GM18951 (cell line): ENCODE data around the gene MLXIPL.

Source experiments
- POLR2A ChIP-seq: IDR thresholded peaks from 4 replicates; pipeline ENCODE4 v1.6.1; 2011; ENCODE audit warnings: mild to moderate bottlenecking; ENCODE audit not compliant: insufficient read length, insufficient read depth; ENCODE audit errors: extremely low read depth
- in situ Hi-C: fragments of 300-500 bp; cut with MboI; formaldehyde crosslinking; loops from one replicate; pipeline ENCODE4 v1.12.0; 2022; ENCODE audit warnings: low sequenced_read_pairs, mixed read lengths, inconsistent platforms; ENCODE audit not compliant: unreplicated experiment

The MLXIPL gene

DNA sequence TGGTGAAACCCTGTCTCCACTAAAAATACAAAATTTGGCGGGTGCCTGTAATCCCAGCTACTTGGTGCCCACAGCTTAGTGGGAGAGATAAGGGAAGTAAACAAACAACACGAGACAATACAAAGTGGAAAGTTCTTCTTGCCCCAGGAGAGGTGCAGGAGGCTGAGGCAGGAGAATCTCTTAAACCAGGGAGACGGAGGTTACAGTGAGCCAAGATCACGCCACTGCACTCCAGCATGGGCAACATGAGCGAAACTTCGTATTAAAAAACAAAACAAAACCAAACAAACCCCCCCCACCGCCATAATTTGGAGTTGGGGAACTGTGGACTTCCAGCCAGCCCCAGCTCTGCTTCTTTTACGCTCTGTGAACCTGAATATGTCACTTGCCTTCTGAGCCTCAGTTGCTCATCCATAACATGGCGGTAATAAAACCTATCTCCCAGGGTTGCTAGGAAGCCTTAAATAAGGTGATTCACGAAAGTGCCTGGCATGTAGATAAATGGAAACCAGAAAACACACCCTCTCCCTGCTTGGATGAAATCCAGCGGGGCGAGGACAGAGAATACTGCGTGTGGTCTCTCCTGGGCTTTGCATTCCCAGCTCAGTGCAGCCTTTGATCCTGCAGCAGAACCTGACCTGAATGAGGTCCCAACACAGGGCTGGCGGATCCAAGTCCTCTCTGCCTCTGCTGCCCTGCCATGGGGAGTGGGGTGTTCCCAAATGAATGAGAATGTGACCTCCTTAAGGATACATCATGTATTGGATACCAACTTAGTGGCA is 10.2 kb downstream of the MLXIPL start:
- in situ Hi-C loops, result loop anchor here (25.0 kb wide), 1 partner anchor 248 kb away; the partner anchor contains the start of gene TMEM270

DNA sequence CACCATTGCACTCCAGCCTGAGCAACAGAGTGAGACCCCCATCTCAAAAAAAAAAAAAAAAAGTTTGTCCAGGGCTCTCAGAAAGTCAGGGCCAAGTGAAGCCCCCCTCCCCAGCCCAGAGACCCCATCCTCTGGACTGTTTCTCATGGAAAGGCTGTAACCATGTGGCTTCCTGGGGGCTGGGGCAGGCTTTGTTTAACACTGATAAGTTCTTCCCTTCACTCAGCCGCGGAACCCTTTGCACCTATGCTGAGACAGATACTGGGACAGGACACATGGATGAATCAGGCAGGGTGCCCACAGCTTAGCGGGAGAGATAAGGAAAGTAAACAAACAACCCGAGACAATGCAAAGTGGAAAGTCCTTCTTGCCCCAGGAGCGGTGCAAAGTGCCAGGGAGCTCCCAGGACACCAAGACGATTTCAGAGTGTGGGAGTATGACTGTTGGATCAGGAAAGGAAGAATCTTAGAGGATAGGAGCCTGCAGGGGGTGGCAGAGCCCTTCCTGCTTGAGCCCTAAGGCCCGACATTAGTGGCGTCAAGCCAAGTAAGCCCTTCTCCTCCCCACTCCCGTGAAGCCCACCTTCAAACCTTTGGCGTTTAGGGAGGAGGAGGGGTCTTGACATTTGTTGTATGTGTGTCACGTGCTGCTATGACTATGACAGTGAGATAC is 11.6 kb downstream of the MLXIPL start:
- in situ Hi-C loops, result loop anchor here (25.0 kb wide), 1 partner anchor 250 kb away; the partner anchor contains the start of gene TMEM270
- TF ChIP-seq POLR2A, result no peak

More for the DNA sequence above, 10.2 kb downstream of the MLXIPL start:
- TF ChIP-seq POLR2A, result no peak

DNA sequence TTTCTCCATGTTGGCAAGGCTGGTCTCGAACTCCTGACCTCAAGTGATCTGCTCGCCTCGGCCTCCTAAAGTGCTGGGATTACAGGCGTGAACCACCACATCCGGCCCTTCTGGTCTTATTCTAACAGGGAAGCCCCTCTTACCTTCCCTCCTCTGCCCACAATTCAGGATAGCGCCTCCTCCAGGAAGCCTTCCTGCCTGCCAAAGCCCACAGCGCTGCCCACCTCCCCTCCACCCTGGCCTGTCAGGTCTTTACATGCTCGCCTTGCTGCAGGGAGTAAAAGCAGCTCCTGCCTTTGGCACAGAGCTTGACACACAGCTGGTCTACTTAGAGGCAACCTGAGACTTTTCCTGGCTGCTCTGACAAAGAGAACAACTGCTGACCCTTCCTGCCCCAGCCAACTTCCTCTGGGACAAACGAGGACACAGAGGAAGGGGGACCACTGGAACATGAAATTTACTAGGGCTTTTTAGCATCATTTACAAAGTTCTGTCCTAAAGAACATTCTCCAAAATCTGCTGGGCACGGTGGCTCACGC is 13.2 kb downstream of the MLXIPL start:
- in situ Hi-C loops, result loop anchor here (25.0 kb wide), 1 partner anchor 251 kb away; the partner anchor contains the start of gene TMEM270
- no peak for TF ChIP-seq POLR2A

DNA sequence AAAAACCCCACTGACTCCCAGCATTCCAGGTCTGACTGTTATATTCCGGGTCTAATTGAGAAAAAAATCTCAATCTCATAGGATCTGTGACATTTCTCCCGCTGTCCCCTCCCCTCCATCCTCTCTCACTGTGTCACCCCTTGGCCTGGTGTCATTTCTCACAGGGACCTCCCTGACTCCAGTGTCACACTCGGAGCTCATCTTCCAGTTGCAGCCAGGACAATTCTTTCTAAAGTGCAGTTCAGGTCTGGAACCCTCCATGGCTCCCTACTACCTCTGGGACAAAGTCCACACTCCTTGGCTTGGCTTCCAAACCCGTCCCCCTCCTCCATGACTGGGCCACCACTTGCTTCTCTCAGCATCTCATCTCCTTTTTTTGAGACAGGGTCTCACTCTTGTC is 14.2 kb downstream of the MLXIPL start:
- TF ChIP-seq POLR2A, result no peak
- in situ Hi-C loops, result loop anchor here (25.0 kb wide), 1 partner anchor 252 kb away; the partner anchor contains the start of gene TMEM270

DNA sequence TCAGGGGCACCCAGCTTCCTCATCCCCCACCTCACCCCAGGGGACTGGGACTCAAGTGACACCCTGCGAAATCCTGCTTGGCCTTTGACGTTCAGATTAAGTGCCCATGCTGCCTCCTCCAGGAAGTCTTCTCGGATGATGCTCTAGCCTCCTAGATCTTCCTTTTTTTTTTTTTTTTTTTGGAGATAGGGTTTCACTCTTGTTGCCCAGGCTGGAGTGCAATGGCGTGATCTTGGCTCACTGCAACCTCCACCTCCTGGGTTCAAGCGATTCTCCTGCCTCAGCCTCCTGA is 16.7 kb downstream of the MLXIPL start:
- in situ Hi-C loops, result loop anchor here (10.0 to 25.0 kb wide), 2 partner anchors 107 to 255 kb away; partner anchors contain the start of genes STX1A and TMEM270

DNA sequence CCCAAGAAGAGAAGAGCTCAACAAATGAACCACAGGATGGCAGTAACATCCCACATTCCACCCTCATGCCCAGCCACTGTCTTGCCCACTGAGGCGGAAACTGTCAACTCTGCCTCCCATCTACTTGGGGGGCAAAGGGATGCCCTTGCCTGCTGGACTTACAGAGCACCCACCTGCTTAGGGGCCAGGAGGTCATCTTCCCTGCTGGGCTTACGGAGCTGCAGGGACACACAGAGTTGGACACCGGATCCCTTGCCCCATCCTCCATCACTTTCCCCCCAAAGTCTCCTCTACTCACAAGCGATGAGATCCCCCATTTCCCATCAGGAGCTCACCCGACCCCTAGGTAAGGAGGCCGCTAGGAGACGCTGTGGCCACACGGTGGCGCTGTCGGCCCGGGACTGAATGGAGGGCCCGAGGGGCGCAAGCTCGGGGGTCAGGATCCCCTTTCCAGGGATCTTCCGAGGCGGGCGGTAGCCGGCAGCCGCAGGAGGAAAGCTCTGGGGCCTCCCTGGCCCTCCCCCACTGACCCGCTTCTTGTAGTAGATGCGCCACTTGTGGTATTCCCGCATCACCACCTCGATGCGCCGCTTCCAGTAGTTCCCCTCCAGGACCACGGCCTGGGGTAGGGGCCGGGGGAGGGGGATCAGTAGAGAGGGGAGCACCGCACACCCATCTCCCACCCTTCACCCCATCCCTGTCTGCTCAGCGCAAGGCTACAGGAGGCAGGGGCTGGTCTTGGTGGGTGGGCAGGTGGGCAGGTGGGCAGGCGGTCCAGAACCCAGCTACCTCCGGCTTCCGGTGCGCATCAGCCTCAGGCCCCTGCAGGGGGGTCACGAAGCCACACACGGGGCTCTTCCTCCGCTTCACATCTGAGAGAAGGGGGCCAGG is 17.3 kb downstream of the MLXIPL start:
- TF ChIP-seq POLR2A, result no peak
- in situ Hi-C loops, result loop anchor here (10.0 to 25.0 kb wide), 2 partner anchors 108 to 255 kb away; partner anchors contain the start of genes STX1A and TMEM270

DNA sequence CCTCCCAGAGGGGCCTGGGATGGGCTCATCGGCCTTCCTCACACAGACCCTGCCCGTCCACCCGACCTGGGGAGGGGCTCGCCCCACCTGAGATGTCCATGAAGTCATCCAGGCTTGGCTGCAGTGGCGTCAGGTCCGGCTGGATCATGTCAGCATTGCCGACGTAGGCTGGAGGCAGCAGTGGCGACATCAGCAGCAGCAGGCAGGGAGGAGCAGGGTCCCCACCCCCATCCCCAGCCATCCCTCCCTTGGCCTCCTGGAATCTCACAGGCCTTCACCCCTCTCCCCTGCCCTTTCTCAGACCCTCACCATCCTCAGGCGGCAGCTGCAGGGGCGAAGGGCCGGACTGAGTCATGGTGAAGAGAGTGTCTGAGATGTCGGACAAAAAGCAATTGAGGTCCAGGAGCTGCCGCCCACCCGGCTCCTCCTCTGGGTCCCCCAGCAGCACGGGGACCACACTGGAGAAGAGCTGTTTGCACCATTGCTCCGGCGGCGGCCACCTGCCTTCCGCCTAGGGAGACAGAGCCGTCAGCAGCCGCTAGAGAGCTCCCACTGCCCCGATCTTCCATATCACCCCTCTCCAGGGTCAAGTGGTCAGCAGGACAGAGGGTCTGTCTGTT is 18.6 kb downstream of the MLXIPL start:
- in situ Hi-C loops, result loop anchor here (10.0 to 25.0 kb wide), 2 partner anchors 109 to 257 kb away; partner anchors contain the start of genes STX1A and TMEM270
- TF ChIP-seq POLR2A, result no peak

DNA sequence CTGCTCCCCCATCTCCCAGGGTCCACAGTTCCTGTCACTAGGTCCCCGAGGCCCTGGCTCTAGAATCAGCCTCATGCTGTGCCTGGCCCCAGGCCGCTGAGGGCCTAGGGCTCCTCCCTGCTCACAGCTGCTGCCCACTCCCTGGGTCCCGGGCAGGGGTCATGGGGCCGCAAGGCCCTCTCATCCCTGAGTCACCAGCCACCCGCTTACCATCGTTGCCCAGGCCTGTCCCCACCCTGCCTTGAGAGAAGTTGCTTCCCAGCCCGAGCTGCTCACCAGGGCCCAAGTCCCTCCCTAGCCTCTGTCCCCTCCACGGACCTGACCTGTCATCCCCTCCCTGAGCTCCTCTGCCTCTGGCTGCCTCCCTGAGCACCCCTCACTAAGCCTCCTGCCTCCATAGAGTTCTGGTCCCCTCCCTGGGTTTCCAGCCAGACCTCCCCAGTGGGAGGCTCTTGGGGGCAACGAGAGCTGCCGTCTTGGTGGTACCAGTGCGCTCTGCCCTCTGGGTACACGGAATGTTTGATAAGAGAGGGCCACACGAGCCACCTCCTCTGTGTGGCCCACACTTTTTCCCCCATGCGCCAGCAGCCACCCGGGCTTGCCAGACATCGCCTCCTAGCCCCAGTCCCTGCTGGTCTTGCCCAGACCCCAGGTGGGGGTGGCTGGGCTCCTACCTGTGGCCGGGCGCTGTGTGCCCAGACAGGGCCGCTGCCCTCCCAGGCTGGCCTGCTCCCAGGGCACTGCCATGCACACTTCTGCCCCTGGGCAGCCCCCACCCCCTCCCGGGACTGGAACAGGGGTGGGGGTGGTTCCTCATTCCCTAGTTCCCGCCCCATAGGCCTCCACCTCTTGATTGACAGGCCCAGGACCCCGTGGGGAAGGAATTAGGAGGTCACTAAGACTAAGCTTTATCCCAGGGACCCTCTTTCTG is 21.3 kb downstream of the MLXIPL start:
- no peak for TF ChIP-seq POLR2A
- in situ Hi-C loops, result loop anchor here (10.0 to 25.0 kb wide), 2 partner anchors 112 to 259 kb away; partner anchors contain the start of genes STX1A and TMEM270

DNA sequence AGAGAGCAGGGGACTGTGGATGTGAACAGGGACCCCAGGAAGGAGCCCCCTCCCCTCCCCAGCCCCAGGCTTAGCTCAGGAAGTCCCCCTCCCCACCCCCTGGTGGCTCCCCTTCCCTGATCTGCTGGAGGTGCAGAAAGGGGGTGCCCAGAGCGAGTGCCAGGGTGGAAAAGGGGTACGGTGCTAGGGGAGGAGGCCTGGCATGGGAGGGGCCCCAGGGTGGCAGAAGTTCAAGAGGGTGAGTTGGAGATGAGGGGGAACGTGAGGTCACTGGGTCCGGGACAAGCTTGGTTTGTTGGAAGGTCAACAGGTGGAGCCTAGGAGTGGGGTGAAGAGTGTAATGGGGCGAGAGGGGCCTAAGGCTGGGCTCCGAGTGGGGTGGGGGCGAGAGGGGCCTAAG is 24.4 kb downstream of the MLXIPL start:
- in situ Hi-C loops, result loop anchor here (10.0 to 25.0 kb wide), 2 partner anchors 115 to 262 kb away; partner anchors contain the start of genes STX1A and TMEM270
- no peak for TF ChIP-seq POLR2A

DNA sequence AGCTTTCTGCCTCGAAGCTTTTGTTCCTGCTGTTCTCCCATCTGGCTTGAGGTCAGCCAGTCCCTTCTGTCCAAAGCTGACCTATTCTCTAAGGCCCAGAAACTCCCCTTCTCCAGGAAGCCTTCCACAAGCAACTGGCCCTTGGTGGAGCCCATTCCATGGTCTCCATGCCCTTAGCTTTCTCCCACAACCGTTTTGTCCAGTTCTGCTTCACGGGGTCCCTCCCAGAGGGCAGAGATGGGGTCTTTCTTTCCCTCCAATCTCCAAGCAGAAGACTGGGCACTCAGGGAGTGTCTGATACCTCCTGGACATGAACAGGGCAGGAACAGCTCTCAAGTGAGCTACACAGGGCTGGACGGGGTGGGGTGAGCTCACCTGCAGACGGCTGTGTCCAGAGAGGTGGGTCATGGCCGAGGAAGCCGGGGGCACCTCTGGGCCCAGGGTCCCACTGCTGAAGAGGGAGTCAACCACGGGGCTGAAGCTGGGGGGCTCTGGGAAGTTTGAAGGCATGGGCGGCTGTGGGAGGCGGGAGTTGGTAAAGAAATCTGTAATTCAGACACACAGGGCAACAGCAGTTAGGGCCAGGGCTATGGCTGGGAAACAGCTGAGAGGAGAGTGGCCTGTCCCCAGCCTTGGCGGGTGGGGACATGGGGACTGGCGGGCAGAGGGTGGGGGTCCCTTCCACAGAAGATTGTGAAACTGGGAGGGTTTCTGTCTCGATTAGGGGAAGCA is 25.0 kb downstream of the MLXIPL start:
- in situ Hi-C loops, result no loop called here
- no peak for TF ChIP-seq POLR2A

DNA sequence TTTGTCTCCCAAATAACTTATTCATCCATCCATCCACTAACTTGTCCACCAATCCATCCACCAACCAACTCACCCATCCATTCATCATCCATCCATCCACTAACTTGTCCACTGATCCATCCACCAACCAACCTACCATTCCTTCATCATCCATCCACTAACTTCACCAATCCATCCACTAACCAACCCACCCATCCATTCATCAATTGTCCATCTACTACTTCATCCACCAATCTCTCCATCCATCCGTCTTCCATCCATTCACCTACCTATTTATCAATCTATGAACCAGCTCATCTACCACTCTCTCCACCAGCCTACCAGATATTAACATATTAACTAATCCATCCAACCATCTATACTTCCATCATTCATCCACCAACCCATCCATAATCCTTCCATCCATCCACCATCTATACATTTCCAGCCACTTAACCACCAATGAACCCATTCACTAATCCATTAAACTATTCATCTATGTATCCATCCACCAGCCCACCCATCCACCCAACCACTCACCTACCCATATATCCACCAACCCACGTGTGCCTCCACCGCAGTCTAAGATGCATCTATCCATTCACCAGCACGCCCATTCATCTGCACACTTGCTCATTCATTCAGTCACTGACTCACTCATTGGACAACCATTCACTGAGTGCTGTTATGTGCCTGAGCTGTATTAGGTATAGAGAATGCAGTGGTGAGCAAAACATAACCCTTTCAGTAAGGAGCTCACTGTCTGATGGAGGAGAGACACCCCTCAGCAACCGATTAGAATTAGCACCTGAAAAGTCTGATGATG is 26.1 kb downstream of the MLXIPL start:
- in situ Hi-C loops, result no loop called here
- TF ChIP-seq POLR2A, result no peak
